GM19328 (cell line): ENCODE data around the gene NRIP2.

Source experiments
- ATAC-seq: cut with Tn5 transposase; IDR thresholded peaks from one replicate; pipeline ENCODE4 v1.9.1; 2021; ENCODE audit warnings: mild to moderate bottlenecking, moderate library complexity; ENCODE audit not compliant: unreplicated experiment

Gene NRIP2

DNA sequence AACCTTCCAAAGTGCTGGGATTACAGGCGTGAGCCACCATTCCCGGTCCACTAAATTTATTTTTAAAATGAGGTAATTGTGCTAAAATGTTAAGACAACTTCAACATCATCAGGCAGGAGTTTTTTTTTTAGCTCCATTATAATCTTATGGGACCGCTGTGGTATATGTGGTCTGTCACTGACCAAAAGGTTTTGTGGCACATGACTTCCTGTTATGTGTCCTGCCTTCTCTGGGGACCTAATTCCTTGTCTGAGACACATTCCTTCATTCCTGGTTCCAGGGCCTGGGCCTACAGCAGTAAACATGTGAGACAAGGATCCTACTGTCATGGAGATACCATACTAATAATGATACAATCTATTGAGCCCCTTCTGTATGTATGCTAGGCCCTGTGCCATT, 17.1 kb upstream of the NRIP2 start:
- no peak for ATAC-seq

DNA sequence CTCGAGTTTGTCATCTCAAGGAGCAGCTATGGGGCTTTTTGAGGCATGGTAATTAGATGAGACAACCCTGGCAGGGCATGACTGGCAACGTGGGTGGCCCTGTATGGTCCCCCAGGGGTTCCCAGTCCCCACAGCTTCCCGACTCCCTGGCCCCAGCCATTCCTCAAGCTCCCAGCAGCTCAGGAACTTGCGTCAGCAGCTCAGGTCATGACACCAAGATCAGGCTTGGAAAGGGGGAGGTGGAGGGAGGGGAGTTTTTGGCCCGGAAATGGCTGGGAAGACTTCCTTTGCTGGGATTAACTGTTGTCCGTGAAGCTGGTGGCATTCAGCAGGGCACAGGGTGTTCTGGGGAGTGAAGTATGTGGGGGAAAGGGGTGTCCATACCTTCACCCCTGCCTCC, 10.4 kb upstream of the NRIP2 start:
- ATAC-seq = no peak

DNA sequence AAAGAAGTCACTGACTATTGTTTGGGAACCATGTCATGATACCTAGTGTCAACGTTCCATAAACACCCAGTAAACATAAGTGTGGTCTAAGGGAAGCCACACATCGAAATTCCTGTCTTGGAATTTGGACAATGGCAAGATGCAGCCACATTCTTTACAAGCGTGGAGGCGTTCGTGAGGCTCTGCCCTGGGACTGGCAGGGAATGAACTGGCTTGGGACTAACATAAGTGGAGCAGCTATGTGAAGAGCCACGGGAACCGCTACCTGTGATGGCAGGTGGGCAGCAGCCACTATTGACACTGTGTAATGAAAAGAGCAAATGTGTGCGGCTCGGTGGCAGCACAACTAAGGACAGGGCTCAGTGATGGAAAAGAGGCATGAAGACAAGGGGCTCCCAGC, 10.0 kb upstream of the NRIP2 start:
- no peak for ATAC-seq

DNA sequence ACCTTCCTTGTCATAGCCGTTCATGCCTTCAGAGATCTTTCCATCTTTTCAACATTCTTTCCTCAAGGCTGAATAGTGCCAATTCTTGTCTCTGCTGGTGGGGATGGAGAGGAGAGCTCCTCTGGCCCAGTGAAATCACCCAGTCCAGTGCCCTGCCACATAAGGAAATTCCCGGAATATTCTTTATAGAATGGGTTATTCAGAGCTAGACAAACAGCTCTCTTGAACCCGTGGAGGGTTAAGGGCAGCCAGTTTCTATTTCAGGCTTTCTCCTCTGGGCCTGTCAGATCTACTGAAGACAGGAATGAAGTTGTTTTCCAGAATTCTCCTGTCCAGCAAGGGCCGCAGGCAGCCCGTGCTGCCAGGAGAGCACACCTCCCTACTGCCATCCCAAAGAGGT, 8.1 kb upstream of the NRIP2 start:
- no peak for ATAC-seq

DNA sequence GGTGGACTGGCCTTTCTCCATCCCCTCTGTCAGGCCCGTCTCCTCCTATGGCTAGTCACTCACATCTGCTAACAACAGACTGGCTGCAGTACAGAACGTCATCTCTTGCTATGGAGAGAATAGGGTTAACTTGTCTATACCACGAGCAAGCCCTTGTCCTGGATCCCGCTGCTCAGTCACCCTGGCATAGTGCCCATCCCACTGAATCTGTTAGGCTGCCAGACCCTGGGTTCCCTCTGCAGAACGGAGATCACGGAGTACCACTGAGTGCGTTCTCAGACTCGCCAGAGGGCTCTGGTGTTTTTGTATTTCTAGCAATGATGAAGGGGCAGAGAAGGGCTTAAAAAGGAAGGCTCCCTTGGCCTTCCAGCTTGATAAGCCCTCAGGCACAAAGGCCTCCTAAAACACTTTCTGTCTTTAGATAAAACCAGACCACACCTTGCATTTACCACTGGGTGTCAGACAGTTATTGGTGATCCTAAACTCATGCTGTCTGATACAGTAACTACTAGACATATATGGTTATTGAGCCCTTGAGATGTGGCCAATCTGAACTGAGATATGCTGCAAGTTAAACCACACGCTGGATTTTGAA, 6.3 kb upstream of the NRIP2 start:
- ATAC-seq = no peak

DNA sequence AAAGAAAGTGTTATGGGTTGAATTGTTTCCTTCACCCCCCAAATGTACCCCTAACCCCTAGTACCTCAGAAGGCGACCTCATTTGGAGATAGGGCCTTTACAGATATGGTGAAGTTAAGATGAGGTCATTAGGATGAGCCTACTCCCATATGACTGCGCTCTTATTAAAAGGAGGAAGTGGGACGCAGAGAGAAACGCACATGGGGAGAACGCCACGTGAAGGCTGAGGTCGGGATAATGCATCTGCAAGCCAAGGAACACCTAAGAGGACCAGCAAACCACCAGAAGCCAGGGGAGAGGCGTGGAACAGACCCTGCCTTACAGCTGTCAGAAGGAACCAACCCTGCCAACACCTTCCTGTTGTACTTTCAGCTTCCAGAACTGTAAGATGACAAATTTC, 1.7 kb upstream of the NRIP2 start:
- ATAC-seq = no peak

DNA sequence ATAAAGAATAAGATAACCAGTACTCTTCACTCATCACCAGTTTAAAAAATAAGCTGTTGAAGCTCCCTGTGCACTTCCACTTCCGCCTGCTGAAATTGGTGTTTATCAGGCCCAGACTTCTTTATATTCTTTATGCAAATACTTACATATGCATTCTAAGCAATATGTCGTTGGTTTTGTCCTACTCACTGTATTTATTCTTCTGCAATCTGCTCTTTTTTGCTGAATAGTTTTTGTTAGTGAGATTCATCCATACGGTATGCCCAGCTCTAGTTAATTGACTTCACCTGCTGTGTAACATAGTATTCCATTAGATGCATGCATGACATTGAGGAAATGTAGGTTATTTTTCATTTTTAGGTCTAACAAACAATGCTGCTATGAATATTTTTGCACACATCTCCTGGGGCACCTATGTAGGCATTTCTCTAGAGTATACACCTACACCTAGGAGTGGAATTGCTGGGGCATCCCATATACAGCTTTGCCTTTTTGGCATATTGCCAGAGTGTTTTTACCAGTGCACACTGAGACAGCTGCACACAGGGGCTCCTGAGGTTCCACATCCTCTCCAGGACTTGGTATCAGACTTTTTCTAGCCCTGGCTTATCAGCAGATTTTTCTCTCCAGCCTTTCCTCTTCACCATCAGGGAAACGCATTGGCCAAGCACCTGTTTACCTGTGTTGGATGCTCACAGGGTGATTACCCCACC, 1.0 kb upstream of the NRIP2 start:
- no peak for ATAC-seq

DNA sequence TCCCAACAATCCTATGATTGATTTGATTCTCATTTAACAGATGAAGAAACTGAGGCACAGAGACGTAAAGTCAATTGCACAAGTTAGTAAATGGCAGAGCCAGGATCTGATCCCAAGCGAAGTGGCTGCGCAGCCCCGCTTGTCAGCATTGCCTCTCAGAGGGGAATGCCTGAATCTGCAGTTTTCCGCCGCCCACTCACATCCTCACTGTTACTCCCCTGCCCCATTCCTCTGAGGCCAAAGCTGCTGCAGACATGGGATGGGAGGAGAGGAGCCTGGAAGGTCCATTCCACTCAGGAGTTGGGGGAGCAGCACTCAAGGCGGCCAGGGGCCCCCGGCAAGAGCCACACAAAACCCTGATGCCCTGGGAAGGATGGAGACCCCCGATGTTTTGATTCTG, 1.0 kb downstream of the NRIP2 start:
- no peak for ATAC-seq

DNA sequence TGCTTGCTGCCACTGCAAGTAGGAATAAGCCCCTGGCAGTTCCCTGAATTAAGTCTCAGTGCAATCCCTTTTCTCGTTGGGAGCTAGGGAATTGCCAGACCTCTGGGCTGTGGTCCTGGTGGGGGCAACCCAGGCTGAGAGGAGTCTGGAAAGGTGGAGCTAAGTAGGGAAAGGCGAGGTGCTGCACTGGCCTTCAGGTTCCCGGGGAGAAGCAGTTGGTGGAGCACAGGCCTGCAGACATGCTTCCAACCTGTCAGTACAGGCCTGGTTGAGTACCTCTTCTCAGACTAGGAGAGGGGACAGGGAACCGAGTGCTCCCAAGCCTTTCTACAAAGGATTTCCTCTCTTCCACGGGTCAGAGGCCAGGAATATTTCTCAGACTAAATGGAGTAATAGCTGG, 1.5 kb downstream of the NRIP2 start:
- ATAC-seq = no peak

DNA sequence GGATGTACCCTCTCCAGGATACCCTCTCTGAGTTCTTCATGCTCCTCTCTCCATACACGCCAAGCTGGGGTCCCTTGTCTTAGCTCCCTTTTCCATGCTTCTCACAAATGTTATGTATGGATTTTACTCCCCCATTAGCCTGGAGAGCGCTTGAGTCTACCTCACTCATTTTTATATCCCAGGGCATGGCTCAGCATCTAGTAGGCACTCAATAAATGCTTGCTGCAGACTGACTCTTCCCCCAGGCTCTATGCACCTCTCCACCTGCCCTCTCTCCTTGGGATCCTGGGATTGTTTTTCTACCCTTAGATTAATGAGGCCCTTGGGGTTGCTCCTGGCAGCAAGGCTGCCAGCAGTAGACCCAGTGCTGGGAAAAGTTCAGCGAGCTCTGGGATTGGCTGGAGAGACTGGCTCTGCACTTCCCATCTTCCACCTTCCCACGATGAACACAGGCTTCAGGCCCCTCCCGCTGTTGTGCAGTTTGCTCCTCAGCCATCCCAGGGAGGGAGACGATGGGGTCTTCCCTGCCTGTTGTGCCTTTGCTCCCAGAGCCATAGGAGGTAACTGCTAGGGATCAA, 2.2 kb downstream of the NRIP2 start:
- ATAC-seq = no peak

DNA sequence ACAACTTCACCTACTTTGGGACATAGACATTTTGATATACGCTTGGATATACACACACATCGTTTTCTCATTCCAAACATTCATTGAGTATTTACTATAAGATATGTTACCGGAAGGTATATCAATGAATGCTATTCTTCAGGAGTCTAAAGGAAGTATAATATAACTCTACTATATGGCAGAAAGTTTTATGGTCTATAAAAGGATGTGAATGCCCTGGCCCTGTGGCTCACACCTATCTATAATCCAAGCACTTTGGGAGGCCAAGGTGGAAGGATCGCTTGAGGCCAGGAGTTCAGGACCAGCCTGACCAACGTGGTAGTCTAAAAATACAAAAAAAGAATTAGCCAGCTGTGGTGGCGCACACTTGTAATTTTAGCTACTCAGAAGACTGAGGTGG, 5.6 kb downstream of the NRIP2 start:
- ATAC-seq = no peak

DNA sequence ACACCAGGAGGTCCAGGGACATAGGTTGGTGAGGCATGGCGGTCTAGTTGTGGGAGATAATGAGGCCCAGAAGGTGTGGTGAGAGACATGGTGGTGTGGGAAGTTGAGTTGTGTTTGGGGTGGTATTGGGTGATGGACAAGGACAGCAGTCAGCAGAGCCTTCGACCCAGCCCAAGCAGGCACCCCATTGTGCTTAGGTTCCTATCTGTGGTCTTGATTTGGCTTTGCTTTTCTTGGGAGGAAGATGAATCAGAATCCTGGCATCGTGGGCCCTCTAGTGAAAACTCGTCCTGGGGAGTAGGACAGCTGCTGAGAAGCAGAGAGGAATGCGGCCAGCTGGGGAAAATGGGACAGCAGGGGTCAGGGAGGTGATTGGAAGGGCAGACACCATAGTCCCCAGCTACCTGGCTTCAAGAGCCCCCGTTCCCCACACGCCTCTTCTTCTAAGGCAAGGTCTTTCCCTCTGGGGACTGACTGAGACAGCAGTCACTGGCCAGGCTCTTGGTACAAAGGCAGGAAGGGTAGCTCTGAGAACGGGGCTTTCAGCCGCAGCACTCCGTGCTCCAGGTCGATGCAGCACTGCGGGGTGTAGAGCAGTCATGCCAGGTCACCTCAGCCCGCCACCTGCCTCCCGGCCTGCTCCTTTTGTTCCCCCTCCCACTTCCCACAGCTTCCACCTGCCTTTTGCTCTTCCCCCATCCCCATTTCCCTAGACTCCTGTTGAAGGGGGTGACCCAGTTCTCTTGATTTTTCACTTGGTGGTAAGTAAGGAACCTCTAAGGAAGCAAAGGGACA, 7.9 kb downstream of the NRIP2 start:
- no peak for ATAC-seq

DNA sequence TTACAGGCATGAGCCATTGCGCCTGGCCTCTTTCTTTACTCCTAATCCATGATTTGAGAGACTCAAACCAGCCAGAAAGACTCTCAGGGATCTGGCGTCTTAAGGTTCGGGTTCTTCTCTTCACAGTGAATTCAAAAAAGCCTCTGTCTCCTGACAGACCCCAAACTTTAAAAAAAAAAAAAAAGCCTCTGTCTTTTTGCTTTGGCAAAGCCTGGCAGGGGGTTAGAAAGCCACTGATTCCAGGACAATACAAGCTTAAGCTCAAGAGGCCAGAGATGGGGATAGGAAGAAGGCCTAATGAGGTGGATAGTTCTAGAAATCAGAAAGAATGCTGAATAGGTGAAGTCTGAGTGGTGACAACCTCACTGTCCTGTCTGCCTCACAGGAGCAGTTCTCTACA, 8.8 kb downstream of the NRIP2 start:
- ATAC-seq = no peak

DNA sequence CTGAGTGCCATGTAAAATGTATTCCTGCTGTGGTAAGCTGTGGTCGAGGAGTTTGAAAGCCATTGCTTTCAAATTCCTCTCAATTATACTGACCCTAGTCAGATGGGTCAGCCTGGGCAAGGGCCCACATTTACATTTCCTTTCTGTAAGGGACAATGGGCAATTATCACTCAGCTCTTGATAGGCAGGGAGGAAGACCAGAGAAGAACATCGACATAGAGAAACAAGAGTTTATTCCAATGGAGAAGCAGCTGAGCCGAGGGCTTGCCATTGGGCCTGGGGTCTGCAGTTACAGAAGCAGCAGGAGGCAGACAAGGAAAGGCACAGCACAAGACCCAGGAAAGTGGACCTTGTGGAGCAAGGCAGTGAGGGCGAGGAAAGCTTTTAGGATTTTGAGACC, 9.7 kb downstream of the NRIP2 start:
- ATAC-seq = no peak

DNA sequence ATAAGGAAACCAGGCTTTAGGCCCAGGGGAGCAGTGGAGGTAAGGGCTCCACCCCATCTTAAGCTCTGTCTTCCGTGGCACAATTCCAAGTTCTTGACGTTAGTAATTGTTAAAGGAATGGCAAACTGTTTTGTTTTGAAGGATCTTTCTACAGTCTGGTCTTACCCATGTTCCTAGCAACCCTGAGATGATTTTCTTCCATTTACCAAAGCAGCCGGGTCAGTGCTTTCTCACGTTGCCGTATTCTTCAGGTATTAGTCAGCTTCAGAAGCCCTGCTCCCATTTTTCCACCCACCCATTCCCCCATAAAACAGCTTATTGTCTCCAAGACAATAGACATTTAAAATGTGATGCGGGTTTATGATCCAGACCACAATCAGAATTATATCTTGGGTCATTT, 10.3 kb downstream of the NRIP2 start:
- no peak for ATAC-seq

DNA sequence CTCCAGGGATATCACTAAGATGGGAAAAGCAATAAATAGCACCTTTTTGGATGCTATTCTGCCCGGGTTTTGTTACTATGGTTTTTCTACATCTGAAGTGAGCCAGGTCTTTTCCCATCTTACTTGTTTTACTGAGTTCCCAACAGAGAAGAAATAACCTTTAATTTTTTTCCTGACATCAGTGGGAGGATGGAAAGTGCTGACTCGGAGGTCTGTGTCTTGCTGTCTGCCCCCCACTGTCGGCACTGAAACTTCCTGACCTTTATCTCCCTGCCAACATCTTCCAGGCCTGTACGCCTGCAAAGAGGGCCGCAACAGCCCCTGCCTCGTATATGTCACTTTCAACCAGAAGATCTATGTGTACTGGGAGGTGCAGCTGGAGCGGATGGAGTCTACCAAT, 11.4 kb downstream of the NRIP2 start:
- no peak for ATAC-seq

DNA sequence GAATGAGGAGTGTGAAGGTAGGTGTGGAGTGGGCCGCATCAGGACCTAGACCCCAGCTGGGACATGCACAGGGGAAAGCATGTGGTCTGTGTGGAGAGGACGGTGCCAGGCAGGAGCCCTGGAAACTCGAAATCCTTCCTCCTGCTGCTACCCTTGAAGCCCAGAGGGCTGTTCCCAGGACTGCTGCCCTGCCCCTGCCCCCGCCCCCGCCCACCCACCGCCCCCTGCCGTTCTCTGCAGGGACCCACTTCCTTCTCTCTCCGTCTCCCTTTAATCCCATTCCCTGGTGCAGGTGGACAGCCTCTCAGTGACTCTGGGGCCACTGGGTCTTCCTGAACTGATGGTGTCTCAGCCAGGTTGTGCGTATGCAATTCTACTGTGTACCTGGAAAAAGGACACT, 14.4 kb downstream of the NRIP2 start:
- no peak for ATAC-seq

DNA sequence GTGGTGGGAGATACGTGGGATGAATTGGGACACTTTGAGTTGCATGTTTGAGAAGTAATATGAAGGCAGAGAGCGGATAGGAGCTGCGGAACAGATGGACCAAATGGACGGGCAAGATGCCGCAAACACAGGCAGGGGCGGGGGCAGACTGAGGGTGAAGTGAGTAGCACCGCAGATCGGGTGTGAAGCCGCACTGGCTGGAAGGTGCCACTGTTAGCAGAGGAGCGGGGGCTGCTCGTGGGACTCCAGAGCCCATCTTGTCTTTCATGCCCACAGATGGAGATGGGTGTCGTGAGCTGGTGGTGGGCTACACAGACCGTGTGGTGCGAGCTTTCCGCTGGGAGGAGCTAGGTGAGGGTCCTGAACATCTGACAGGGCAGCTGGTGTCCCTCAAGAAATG, 15.0 kb downstream of the NRIP2 start:
- no peak for ATAC-seq

DNA sequence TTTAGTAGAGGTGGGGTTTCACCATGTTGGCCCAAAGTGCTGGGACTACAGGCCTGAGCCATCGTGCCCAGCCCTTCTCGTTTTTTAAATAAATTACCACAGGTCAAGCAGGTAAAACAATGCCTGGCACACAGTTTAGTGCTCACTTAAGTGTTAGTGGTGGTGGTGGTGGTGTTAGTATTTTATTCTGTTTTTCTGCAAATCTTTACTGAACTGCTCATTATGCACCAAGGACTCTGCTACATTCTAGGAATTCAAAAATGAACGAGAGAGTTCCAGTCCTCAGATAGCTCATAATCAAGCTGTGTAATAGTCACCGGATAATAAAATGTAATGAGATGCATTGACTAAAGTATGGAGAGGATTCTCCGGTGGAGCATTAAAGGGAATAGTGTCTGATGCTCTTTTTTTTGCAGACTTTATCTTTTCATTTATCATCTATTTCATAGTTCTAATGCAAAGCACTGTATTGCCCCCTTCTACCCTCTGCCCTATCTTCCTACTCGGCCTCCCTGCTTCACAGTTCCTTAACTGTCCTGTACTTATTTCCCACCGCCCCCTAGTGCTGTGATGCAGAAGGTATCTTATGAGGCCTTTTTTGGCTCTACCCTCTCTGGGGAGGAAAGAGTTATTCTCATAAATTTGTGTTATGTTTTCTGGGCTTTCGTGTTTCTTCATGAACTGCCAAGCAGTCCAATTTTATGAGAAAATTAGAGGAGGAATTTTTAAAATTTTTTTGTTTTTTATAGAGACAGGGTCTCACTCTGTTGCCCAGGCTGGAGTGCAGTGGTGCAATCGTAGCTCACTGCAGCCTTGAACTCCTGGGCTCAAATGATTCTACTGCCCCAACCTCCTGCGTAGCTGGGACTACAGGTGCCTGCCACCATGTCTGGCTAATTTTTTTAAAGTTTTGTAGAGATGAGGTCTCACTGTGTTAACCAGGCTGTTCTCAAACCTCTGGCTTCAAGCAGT, 21.3 kb downstream of the NRIP2 start:
- no peak for ATAC-seq

DNA sequence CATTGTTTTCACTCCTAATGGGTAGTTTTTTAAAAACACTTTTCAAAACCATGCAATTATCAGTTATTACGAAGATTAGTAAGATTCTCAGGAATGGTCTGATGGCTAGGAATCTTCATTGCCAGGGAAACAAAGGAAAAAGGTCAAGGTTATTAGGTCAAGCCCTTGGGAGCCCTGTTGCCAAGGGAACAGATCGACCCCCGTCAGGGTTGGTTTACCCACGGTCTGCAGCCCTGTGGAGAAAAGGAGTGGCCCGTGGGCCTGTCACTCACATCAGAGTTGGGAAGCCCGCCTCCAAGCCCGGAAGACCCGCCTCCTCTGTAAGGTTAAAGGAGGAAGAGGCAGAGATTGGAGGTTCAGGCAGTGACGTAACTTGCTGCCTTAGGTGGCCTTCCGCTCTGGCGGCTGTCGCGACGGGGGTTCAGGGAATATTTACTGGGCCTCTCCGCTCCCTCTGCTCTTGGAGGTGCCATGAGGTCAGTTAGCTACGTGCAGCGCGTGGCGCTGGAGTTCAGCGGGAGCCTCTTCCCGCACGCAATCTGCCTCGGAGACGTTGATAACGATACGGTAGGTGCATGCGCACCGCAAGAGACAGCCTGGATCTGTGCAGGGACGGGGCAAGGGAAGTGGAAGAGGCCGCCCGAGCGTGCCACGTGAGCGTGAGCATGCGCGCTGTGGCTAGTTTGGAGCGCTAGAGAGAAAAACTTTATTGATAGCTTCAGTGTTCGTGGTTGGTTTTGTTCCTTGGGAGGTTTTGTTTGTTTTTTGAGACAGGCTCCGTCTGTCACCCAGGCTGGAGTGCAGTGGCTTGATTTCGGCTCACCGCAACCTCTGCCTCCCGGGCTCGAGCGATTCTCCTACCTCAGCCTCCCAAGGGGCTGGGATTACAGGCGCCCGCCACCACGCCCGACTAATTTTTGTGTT, 22.3 kb downstream of the NRIP2 start, which contains the start of gene ITFG2:
ITFG2 (plus strand) TSS at position 379 of the 924 bp plus-strand sequence; CDS start at position 472, 93 bp downstream.
- ATAC-seq = peak; percentile 95
